Mesendoderm (in vitro differentiated cells): ENCODE data around the gene SLC25A14.
"Not testable (repeated sequence)": the region's sequence is repeated elsewhere in the genome, so short reads cannot be mapped to it uniquely, and the experiment has no call there.

Experiments
- DNase-seq: peaks from one replicate; pipeline ENCODE4 v3.0.0; 2013
- H2AK5ac ChIP-seq: 2 replicates; pipeline ENCODE4 v1.6.1; 2013; ENCODE audit warnings: low read length, inconsistent platforms
- H2BK120ac ChIP-seq: 2 replicates; pipeline ENCODE4 v1.6.1; 2013; ENCODE audit warnings: low read depth, mild to moderate bottlenecking, low read length, moderate library complexity, mixed read lengths
- H2BK15ac ChIP-seq: replicated peaks from 2 replicates; pipeline ENCODE4 v1.6.1; 2013; ENCODE audit warnings: low read depth, mild to moderate bottlenecking, moderate library complexity
- H2BK5ac ChIP-seq: 2 replicates; pipeline ENCODE4 v1.6.1; 2013; ENCODE audit warnings: low read length, inconsistent platforms
- H3K18ac ChIP-seq: 2 replicates; pipeline ENCODE4 v1.6.1; 2013; ENCODE audit warnings: mild to moderate bottlenecking, low read length, mixed read lengths
- H3K23ac ChIP-seq: one replicate; pipeline ENCODE4 v1.6.1; 2013; ENCODE audit warnings: low read length
- H3K27ac ChIP-seq: 2 replicates; pipeline ENCODE4 v1.5.1; 2013; ENCODE audit warnings: low read depth, mild to moderate bottlenecking, inconsistent platforms, low read length, moderate library complexity
- H3K27me3 ChIP-seq: 2 replicates; pipeline ENCODE4 v1.6.1; 2013; ENCODE audit warnings: low read length, control low read depth, mild to moderate bottlenecking, inconsistent platforms; ENCODE audit not compliant: insufficient read depth, poor library complexity
- H3K36me3 ChIP-seq: 2 replicates; pipeline ENCODE4 v1.6.1; 2013; ENCODE audit warnings: low read length, inconsistent platforms; ENCODE audit not compliant: control insufficient read depth, insufficient read depth
- H3K4ac ChIP-seq: one replicate; pipeline ENCODE4 v1.6.1; 2013; ENCODE audit warnings: low read depth, mild to moderate bottlenecking, low read length, moderate library complexity
- H3K4me1 ChIP-seq: 2 replicates; pipeline ENCODE4 v1.6.1; 2013; ENCODE audit warnings: low read depth, low read length, inconsistent platforms; ENCODE audit not compliant: control insufficient read depth
- H3K4me2 ChIP-seq: 2 replicates; pipeline ENCODE4 v1.6.1; 2013; ENCODE audit warnings: low read length
- H3K4me3 ChIP-seq: 2 replicates; pipeline ENCODE4 v1.5.1; 2013; ENCODE audit warnings: mild to moderate bottlenecking, low read length
- H3K56ac ChIP-seq: one replicate; pipeline ENCODE4 v1.6.1; 2013; ENCODE audit warnings: low read length
- H3K79me1 ChIP-seq: 2 replicates; pipeline ENCODE4 v1.6.1; 2013; ENCODE audit warnings: low read length, inconsistent platforms
- H3K79me2 ChIP-seq: 2 replicates; pipeline ENCODE4 v1.6.1; 2013; ENCODE audit warnings: mild to moderate bottlenecking, low read length; ENCODE audit not compliant: control insufficient read depth, insufficient read depth
- H3K9ac ChIP-seq: 2 replicates; pipeline ENCODE4 v1.6.1; 2013; ENCODE audit warnings: low read length, inconsistent platforms
- H4K5ac ChIP-seq: one replicate; pipeline ENCODE4 v1.6.1; 2013; ENCODE audit warnings: low read length
- H4K8ac ChIP-seq: one replicate; pipeline ENCODE4 v1.6.1; 2013; ENCODE audit warnings: low read depth, mild to moderate bottlenecking, control low read depth, low read length, moderate library complexity
- WGBS: extraction: QIAGEN DNeasy Blood & Tissue Kit; methylation state at CpG from one replicate; pipeline ENCODE4 v1.1.7; 2013; ENCODE audit warnings: low lambda C conversion rate, missing lambda C conversion rate; ENCODE audit not compliant: insufficient coverage; ENCODE audit errors: extremely low coverage; 5-methylcytosine and 5-hydroxymethylcytosine counted together

The SLC25A14 gene

GRCh38 chrX:130330146-130330545 lies 9.6 kb upstream of the SLC25A14 start:
- Histone ChIP-seq H3K4ac (no peak overlapping the region), H2BK15ac (no peak overlapping the region), H2BK120ac (no peak overlapping the region), H3K79me2 (no peaks in the 10 kb centered on the region), H3K4me2 (no peak overlapping the region), H4K8ac (no peak overlapping the region), H3K27ac (no peak overlapping the region), H3K79me1 (no peaks in the 10 kb centered on the region), H3K4me1 (no peaks in the 10 kb centered on the region), H3K9ac (no peak overlapping the region), H3K23ac (no peak overlapping the region), H3K27me3 (no peaks in the 10 kb centered on the region), H2BK5ac (no peak overlapping the region), H3K36me3 (no peaks in the 10 kb centered on the region), H3K4me3 (no peak overlapping the region), H3K56ac (no peak overlapping the region), H3K18ac (no peak overlapping the region), H4K5ac (no peak overlapping the region), H2AK5ac (no peak overlapping the region)
- no CpG with 5 or more reads among the region's 3 CpGs for WGBS
- no peak for DNase-seq

- no peak overlapping the region for H2BK15ac ChIP-seq
- H3K4me3 ChIP-seq: no peak overlapping the region
- no peak overlapping the region for H3K4me2 ChIP-seq
- no peak overlapping the region for H3K9ac ChIP-seq
- no peak overlapping the region for H2BK5ac ChIP-seq
- H3K18ac ChIP-seq: no peak overlapping the region
- DNase-seq: peak; percentile 80
- no peaks in the 10 kb centered on the region for H3K4me1 ChIP-seq
- no CpG with 5 or more reads among the region's 10 CpGs for WGBS
- no peak overlapping the region for H3K4ac ChIP-seq
- H3K36me3 ChIP-seq: no peaks in the 10 kb centered on the region
- H2AK5ac ChIP-seq: no peak overlapping the region
- H3K79me2 ChIP-seq: no peaks in the 10 kb centered on the region
- no peak overlapping the region for H4K5ac ChIP-seq
- H4K8ac ChIP-seq: no peak overlapping the region
- no peak overlapping the region for H2BK120ac ChIP-seq
- no peak overlapping the region for H3K27ac ChIP-seq
- H3K56ac ChIP-seq: no peak overlapping the region
- no peak overlapping the region for H3K23ac ChIP-seq
- H3K27me3 ChIP-seq: no peaks in the 10 kb centered on the region
- H3K79me1 ChIP-seq: no peaks in the 10 kb centered on the region
Observed at GRCh38 chrX:130330706-130331105, 9.0 kb upstream of the SLC25A14 start.

GRCh38 chrX:130336531-130336930 lies 3.2 kb upstream of the SLC25A14 start:
- no peaks in the 10 kb centered on the region for H3K79me2 ChIP-seq

GRCh38 chrX:130338869-130339268 lies 850 bp upstream of the SLC25A14 start:
- H3K4ac ChIP-seq, H3K18ac ChIP-seq, H3K56ac ChIP-seq, H3K23ac ChIP-seq, H2AK5ac ChIP-seq, H3K4me2 ChIP-seq, H4K5ac ChIP-seq, H3K27me3 ChIP-seq, H2BK5ac ChIP-seq, H3K27ac ChIP-seq, H3K79me2 ChIP-seq, H3K79me1 ChIP-seq, H3K4me1 ChIP-seq, H4K8ac ChIP-seq, H3K4me3 ChIP-seq, H2BK15ac ChIP-seq, H3K36me3 ChIP-seq, DNase-seq, H2BK120ac ChIP-seq, H3K9ac ChIP-seq: not testable (repeated sequence)
- WGBS: no CpG with 5 or more reads among the region's 8 CpGs

More at GRCh38 chrX:130336531-130336930, 3.2 kb upstream of the SLC25A14 start:
- Histone ChIP-seq H3K18ac (no peak overlapping the region), H3K9ac (no peak overlapping the region), H2AK5ac (no peak overlapping the region), H3K79me1 (no peaks in the 10 kb centered on the region), H3K27me3 (no peaks in the 10 kb centered on the region), H2BK5ac (no peak overlapping the region), H4K5ac (no peak overlapping the region), H3K4ac (no peak overlapping the region), H3K56ac (no peak overlapping the region), H3K23ac (no peak overlapping the region), H2BK15ac (no peak overlapping the region), H2BK120ac (no peak overlapping the region), H3K27ac (no peak overlapping the region), H3K4me1 (no peaks in the 10 kb centered on the region), H3K4me3 (no peak overlapping the region), H4K8ac (no peak overlapping the region), H3K4me2 (no peak overlapping the region), H3K36me3 (no peaks in the 10 kb centered on the region)
- DNase-seq: no peak
- no CpG with 5 or more reads among the region's 4 CpGs for WGBS

GRCh38 chrX:130340271-130340670 lies 552 bp downstream of the SLC25A14 start:
- H3K56ac ChIP-seq: peak overlapping the region; percentile 67
- H3K18ac ChIP-seq: no peak overlapping the region
- H2BK120ac ChIP-seq: no peak overlapping the region
- H4K8ac ChIP-seq: no peak overlapping the region
- no peaks in the 10 kb centered on the region for H3K79me1 ChIP-seq
- H3K9ac ChIP-seq: peak overlapping the region; percentile 65
- no peaks in the 10 kb centered on the region for H3K79me2 ChIP-seq
- H2BK15ac ChIP-seq: no peak overlapping the region
- no peak overlapping the region for H3K23ac ChIP-seq
- no peak overlapping the region for H4K5ac ChIP-seq
- H3K4me1 ChIP-seq: no peaks in the 10 kb centered on the region
- peak overlapping the region; percentile 54 for H3K4me3 ChIP-seq
- H3K27me3 ChIP-seq: no peaks in the 10 kb centered on the region
- H3K27ac ChIP-seq: no peak overlapping the region
- no peak overlapping the region for H2BK5ac ChIP-seq
- H3K4ac ChIP-seq: no peak overlapping the region
- peak overlapping the region; percentile 46 for H3K4me2 ChIP-seq
- no peak for DNase-seq
- WGBS: no CpG with 5 or more reads among the region's 9 CpGs
- no peaks in the 10 kb centered on the region for H3K36me3 ChIP-seq
- H2AK5ac ChIP-seq: no peak overlapping the region

- Histone ChIP-seq H3K23ac (no peak overlapping the region), H3K4me2 (no peak overlapping the region), H3K56ac (no peak overlapping the region), H4K5ac (no peak overlapping the region), H4K8ac (no peak overlapping the region), H3K27ac (no peak overlapping the region), H3K79me1 (no peaks in the 10 kb centered on the region), H2AK5ac (no peak overlapping the region), H3K4me3 (no peak overlapping the region), H3K27me3 (no peaks in the 10 kb centered on the region), H3K4ac (no peak overlapping the region), H3K36me3 (no peaks in the 10 kb centered on the region), H2BK120ac (no peak overlapping the region), H2BK15ac (no peak overlapping the region), H3K9ac (no peak overlapping the region), H3K79me2 (no peaks in the 10 kb centered on the region), H3K18ac (no peak overlapping the region), H2BK5ac (no peak overlapping the region), H3K4me1 (no peaks in the 10 kb centered on the region)
- peak; percentile 24 for DNase-seq
- no CpG with 5 or more reads among the region's 1 CpG for WGBS
Observed at GRCh38 chrX:130343411-130343810, 3.7 kb downstream of the SLC25A14 start.
